ENCODE results near the gene MAPK7. TPM values are rescaled to one million over a fixed set of nuclear protein-coding genes. Genes with fewer than 3 reads are reported as not detected.

Gene MAPK7
- total RNA-seq, 4 donors from 2014 or later, result 35.0 to 60.7 (median 46.5) TPM

- no peak overlapping the region for H3K4me3 ChIP-seq
- no peaks in the 10 kb centered on the region for H3K27me3 ChIP-seq
- H3K36me3 ChIP-seq, result no peaks in the 10 kb centered on the region
- no peak for DNase-seq
- no peaks in the 10 kb centered on the region for H3K9me3 ChIP-seq
- peak overlapping the region in 3 of 4 donors; percentile 2 to 59 (median 5) for H3K27ac ChIP-seq
- peaks cover 0 to 31% (median 0%) of the 10 kb centered on the region in 4 donors for H3K4me1 ChIP-seq
- TF ChIP-seq POLR2A (IDR thresholded peaks at IDR 0.05) (no peak), CTCF (IDR thresholded peaks at IDR 0.05) (no peak)
Observed at GRCh38 chr17:19424934-19425868, 46.9 kb downstream of the MAPK7 start.

GRCh38 chr17:19426631-19427030 lies 48.3 kb downstream of the MAPK7 start:
- Histone ChIP-seq H3K9me3 (no peaks in the 10 kb centered on the region), H3K27ac (peak overlapping the region in 1 of 4 donors; percentile 59), H3K4me1 (peaks cover 0 to 31% (median 0%) of the 10 kb centered on the region in 4 donors), H3K27me3 (no peaks in the 10 kb centered on the region), H3K4me3 (no peak overlapping the region), H3K36me3 (no peaks in the 10 kb centered on the region)
- no peak for TF ChIP-seq CTCF (IDR thresholded peaks at IDR 0.05)
- no peak for DNase-seq

GRCh38 chr17:19431691-19432090 lies 53.4 kb downstream of the MAPK7 start:
- Histone ChIP-seq H3K27ac (no peak overlapping the region), H3K9me3 (no peaks in the 10 kb centered on the region), H3K36me3 (no peaks in the 10 kb centered on the region), H3K4me1 (peaks cover 0 to 1% (median 0%) of the 10 kb centered on the region in 4 donors), H3K4me3 (no peak overlapping the region), H3K27me3 (no peaks in the 10 kb centered on the region)
- TF ChIP-seq POLR2A (IDR thresholded peaks at IDR 0.05) (no peak), CTCF (IDR thresholded peaks at IDR 0.05) (no peak)
- no peak for DNase-seq

Small RNAs within 50 kb of the gene (small RNA-seq; reads per million reads assigned to genes)
- 1.8 to 2.3 reads per million in 2 donors for gene MIR1180
- 0 reads per million in 2 donors for gene RF00537

Other genes with a start within 250 kb of the MAPK7 start
- 10 to 100 TPM; 23.9 to 35.1 (median 34.1) TPM for gene EPN2, start 141.1 kb upstream of the MAPK7 start, total RNA-seq
- gene B9D1, start 15.8 kb upstream of the MAPK7 start, total RNA-seq, result 10 to 100 TPM in 1 of 4 donors, 1 to 10 TPM in 2, not detected in 1; 4.5 to 15.7 (median 5.6) TPM
- 10 to 100 TPM; 12.6 to 70.8 (median 43.9) TPM for gene MFAP4, start 8.7 kb downstream of the MAPK7 start, total RNA-seq
- gene RNF112, start 32.7 kb downstream of the MAPK7 start, total RNA-seq, result 10 to 100 TPM in 1 of 4 donors, 1 to 10 TPM in 3; 1.2 to 47.0 (median 2.0) TPM
- 1 to 10 TPM in 2 of 4 donors, not detected in 2; 1.2 to 3.8 TPM for gene SLC47A1, start 155.4 kb downstream of the MAPK7 start, total RNA-seq

Measured in Peyer's patch (tissue), 4 donors.